Measurements from ENCODE around the gene TMEM218.

Gene TMEM218

DNA sequence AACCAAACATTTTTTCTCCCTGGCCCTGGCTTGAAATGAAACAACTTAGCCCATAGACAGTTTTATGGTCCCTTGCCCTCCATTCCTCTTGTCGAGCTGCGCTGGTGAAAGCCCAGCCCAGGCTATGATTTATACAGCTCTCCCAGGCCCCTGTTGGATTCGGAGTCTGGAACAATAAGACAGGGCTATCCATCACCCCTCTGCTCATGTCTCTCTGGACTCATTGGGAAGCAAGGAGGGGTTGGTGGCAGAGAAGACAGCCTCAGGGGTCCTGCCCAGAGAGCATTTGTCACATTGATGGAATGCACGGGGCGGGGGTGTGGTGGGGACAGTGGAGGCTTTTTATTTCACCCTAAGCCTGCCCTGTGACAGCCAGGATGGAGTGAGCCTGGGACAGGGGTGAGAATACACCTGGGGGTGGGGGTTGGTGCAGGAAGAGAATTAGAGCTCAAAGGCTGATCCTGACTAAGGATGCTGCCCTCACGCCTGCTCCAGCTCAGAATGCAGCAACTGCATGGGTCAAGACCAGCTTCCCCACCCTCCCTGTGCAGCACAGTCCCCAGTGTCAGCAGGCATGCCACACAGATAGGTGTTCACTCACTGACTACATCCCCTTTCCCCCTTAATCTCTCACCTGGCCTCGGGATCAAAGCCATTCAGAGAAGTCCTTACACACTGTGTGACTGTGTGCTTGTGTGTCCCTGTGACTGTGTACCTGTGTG is 43.1 kb upstream of the TMEM218 start:
- in situ Hi-C loops (cut with HindIII; ENCODE audit: low sequenced_read_pairs), result no loop called here
- TF ChIP-seq, protein P1, sequence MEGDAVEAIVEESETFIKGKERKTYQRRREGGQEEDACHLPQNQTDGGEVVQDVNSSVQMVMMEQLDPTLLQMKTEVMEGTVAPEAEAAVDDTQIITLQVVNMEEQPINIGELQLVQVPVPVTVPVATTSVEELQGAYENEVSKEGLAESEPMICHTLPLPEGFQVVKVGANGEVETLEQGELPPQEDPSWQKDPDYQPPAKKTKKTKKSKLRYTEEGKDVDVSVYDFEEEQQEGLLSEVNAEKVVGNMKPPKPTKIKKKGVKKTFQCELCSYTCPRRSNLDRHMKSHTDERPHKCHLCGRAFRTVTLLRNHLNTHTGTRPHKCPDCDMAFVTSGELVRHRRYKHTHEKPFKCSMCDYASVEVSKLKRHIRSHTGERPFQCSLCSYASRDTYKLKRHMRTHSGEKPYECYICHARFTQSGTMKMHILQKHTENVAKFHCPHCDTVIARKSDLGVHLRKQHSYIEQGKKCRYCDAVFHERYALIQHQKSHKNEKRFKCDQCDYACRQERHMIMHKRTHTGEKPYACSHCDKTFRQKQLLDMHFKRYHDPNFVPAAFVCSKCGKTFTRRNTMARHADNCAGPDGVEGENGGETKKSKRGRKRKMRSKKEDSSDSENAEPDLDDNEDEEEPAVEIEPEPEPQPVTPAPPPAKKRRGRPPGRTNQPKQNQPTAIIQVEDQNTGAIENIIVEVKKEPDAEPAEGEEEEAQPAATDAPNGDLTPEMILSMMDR (IDR thresholded peaks at IDR 0.05; ENCODE audit: low read depth, low read length), result no peak
- no peak for DNase-seq (ENCODE audit: low read depth, low spot score)
- no peak overlapping the region for H3K4me3 ChIP-seq (ENCODE audit: low read depth, low read length)

DNA sequence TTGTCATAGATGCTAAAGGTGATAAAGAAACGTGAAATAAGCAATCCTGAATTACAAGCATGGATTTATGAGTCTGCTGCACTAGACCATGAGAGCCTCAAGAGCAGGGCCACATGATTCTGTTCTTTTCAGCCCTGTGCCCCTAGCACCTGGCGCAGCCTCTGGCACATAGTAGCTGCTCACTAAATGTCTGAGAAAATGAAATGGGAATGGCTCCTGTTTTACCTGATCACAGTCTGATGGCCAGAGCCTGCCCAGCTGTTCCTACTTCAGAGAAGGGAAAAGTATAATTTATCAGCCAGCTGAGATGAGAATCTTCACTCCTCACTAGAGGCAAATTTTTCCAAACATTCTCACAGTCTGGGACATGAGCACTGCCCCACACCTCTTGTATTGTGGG is 42.4 kb upstream of the TMEM218 start:
- TF ChIP-seq, protein P1 (IDR thresholded peaks at IDR 0.05; ENCODE audit: low read depth, low read length), result no peak
- in situ Hi-C loops (cut with HindIII; ENCODE audit: low sequenced_read_pairs), result no loop called here
- H3K4me3 ChIP-seq (ENCODE audit: low read depth, low read length), result no peak overlapping the region
- no peak for DNase-seq (ENCODE audit: low read depth, low spot score)

DNA sequence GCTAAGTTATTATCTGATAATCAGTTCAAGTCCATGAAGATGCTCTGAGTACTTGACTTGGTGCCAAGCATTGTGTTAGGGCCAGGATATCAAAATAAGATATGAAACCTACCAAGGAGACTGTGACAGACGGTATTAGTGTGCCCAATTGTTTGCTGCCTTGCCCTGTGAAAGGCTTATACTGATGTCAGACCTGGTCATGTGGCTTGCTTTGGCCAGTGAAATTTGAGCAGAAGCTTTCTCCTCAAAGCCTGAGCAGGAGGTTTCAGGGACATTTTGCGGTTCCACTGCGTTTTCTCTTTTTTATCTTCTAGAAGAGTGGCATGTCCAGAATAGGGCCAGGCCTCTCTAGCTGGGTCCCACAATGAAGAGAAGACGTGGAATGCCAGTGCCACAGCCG is 37.3 kb upstream of the TMEM218 start:
- in situ Hi-C loops (cut with HindIII; ENCODE audit: low sequenced_read_pairs), result no loop called here
- no peak overlapping the region for H3K4me3 ChIP-seq (ENCODE audit: low read depth, low read length)

DNA sequence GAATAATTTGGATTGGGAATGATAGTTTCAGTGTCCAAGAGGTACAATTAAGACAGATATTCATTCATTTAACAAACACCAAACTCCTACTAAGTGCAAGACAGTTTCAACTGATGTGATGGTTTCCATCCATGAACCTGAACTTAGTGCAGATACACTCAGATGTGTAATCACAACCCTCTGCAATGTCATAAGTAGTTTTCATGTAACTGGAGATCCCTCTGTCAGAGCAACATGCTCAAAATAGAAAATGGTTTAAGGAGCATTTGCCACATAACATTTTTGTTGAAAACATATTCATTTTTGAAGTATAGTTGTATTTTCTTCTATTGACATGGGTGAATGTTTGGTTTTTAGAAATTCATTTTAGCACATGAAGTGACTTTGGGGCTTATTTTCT is 36.6 kb upstream of the TMEM218 start:
- DNase-seq (ENCODE audit: low read depth, low spot score), result no peak
- TF ChIP-seq, protein P1 (IDR thresholded peaks at IDR 0.05; ENCODE audit: low read depth, low read length), result no peak
- in situ Hi-C loops (cut with HindIII; ENCODE audit: low sequenced_read_pairs), result no loop called here
- H3K4me3 ChIP-seq (ENCODE audit: low read depth, low read length), result no peak overlapping the region

More for the DNA sequence above, 37.3 kb upstream of the TMEM218 start:
- no peak for DNase-seq (ENCODE audit: low read depth, low spot score)
- TF ChIP-seq, protein P1 (IDR thresholded peaks at IDR 0.05; ENCODE audit: low read depth, low read length), result no peak

DNA sequence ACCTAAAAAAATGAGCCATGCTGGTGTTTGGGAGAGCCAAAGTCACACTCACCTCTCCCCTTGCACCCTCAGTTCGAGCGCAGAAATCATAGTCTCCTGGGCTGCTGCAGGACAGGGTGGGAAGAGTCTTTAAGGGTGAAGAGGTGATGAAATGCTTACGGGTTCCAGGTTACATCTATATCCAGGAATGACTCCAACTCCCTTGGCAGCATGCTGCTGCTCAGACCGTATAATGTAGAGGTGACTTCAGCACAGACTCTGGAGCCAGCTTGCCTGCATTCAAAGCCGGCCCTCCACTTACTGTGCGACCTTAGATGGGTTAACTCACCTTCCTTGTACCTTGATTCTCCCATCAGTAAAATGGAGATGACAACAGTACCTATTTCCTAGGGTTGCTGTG is 35.9 kb upstream of the TMEM218 start:
- TF ChIP-seq, protein P1 (IDR thresholded peaks at IDR 0.05; ENCODE audit: low read depth, low read length), result no peak
- H3K4me3 ChIP-seq (ENCODE audit: low read depth, low read length), result no peak overlapping the region
- no peak for DNase-seq (ENCODE audit: low read depth, low spot score)
- in situ Hi-C loops (cut with HindIII; ENCODE audit: low sequenced_read_pairs), result no loop called here

DNA sequence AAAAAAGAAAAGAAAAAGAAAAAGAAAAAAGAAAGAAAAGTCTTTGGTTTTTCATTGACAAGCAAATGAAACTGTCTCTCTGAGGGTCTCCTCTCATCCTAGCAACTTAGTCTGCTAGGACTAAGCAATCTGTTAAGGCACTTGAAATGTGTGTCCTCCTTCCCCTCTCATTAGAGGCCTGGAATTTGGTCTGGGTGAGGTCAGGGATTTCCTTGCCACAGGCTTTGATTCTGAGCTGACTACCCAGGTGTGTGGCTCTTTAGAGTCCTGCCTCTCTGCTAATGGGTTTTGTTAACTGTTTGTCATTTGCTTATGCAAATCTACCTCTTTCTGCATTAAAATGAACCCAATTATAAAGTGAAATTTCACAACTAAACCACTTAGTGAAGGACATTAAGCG is 34.8 kb upstream of the TMEM218 start:
- no peak overlapping the region for H3K4me3 ChIP-seq (ENCODE audit: low read depth, low read length)
- in situ Hi-C loops (cut with HindIII; ENCODE audit: low sequenced_read_pairs), result no loop called here
- TF ChIP-seq, protein P1 (IDR thresholded peaks at IDR 0.05; ENCODE audit: low read depth, low read length), result no peak
- DNase-seq (ENCODE audit: low read depth, low spot score), result no peak
